ENCODE measurements around the gene TMEM30A.

Gene TMEM30A

GRCh38 chr6:75291331-75291730 lies 6.7 kb upstream of the TMEM30A start:
- no peak for DNase-seq

GRCh38 chr6:75290136-75290945 lies 5.7 kb upstream of the TMEM30A start:
- DNase-seq, result no peak

GRCh38 chr6:75288023-75288422 lies 3.4 kb upstream of the TMEM30A start:
- DNase-seq, result no peak

GRCh38 chr6:75287424-75287823 lies 2.8 kb upstream of the TMEM30A start:
- no peak for DNase-seq

GRCh38 chr6:75286955-75287354 lies 2.4 kb upstream of the TMEM30A start:
- DNase-seq, result no peak

- no peak for DNase-seq
These were observed 669 bp upstream of the TMEM30A start for GRCh38 chr6:75285283-75285639.

- DNase-seq, result no peak
These were observed 523 bp downstream of the TMEM30A start for GRCh38 chr6:75283907-75284631.

- DNase-seq, result no peak
These were observed 1.9 kb downstream of the TMEM30A start for GRCh38 chr6:75282706-75283105.

- no peak for DNase-seq
These were observed 2.9 kb downstream of the TMEM30A start for GRCh38 chr6:75281653-75282052.

- DNase-seq, result no peak
These were observed 4.3 kb downstream of the TMEM30A start for GRCh38 chr6:75280131-75280855.

GRCh38 chr6:75279418-75279817 lies 5.2 kb downstream of the TMEM30A start:
- no peak for DNase-seq

GRCh38 chr6:75278474-75279077 lies 6.0 kb downstream of the TMEM30A start:
- no peak for DNase-seq

- no peak for DNase-seq
These were observed 9.5 kb downstream of the TMEM30A start for GRCh38 chr6:75275067-75275466.

GRCh38 chr6:75273009-75273408 lies 11.6 kb downstream of the TMEM30A start:
- DNase-seq, result no peak

- DNase-seq, result no peak
These were observed 12.3 kb downstream of the TMEM30A start for GRCh38 chr6:75272145-75272840.

GRCh38 chr6:75268988-75269354 lies 15.6 kb downstream of the TMEM30A start:
- DNase-seq, result no peak

GRCh38 chr6:75268121-75268987 lies 16.2 kb downstream of the TMEM30A start:
- DNase-seq, result no peak

GRCh38 chr6:75267461-75267860 lies 17.1 kb downstream of the TMEM30A start:
- DNase-seq, result no peak

- no peak for DNase-seq
These were observed 17.8 kb downstream of the TMEM30A start for GRCh38 chr6:75266716-75267291.

GRCh38 chr6:75263401-75263750 lies 21.2 kb downstream of the TMEM30A start:
- DNase-seq, result no peak

- DNase-seq, result no peak
These were observed 21.7 kb downstream of the TMEM30A start for GRCh38 chr6:75262716-75263400.

Measured in activated effector memory CD4-positive, alpha-beta T cell treated with anti-CD3 and anti-CD28 coated beads, Interleukin-2, amount 50 U/mL, for 16 hours (primary cell).